Stimulated activated CD4-positive, alpha-beta T cell treated with anti-CD3 and anti-CD28 coated beads, Interleukin-1b, Interleukin-23, amount 100 ng/mL, for 48 hours (primary cell): ENCODE data around the gene NDFIP1.
"Not testable (repeated sequence)": the region's sequence is repeated elsewhere in the genome, so short reads cannot be mapped to it uniquely, and the experiment has no call there.

Experiments used
- DNase-seq: peaks from one replicate; pipeline ENCODE4 v3.0.0-alpha.2; 2020

NDFIP1 gene

GRCh38 chr5:142108432-142109330, at the start of gene NDFIP1:
Gene NDFIP1, plus strand, starts transcription at chr5:142108779. Its CDS starts 196 bp downstream, at chr5:142108975.
- DNase-seq: peak; percentile 85

- DNase-seq: no peak
Observed at GRCh38 chr5:142059304-142059940, 49.2 kb upstream of the NDFIP1 start.

- no peak for DNase-seq
Observed at GRCh38 chr5:142063376-142063775, 45.2 kb upstream of the NDFIP1 start.

GRCh38 chr5:142063878-142064331, 44.7 kb upstream of the NDFIP1 start:
- peak; percentile 51 for DNase-seq

GRCh38 chr5:142065273-142065672, 43.3 kb upstream of the NDFIP1 start:
- no peak for DNase-seq

- DNase-seq: no peak
Observed at GRCh38 chr5:142069606-142070399, 38.8 kb upstream of the NDFIP1 start.

- DNase-seq: no peak
Observed at GRCh38 chr5:142070734-142071133, 37.8 kb upstream of the NDFIP1 start.

GRCh38 chr5:142072488-142072887, 36.1 kb upstream of the NDFIP1 start:
- no peak for DNase-seq

GRCh38 chr5:142073362-142073988, 35.1 kb upstream of the NDFIP1 start:
- DNase-seq: no peak

- no peak for DNase-seq
Observed at GRCh38 chr5:142074006-142074405, 34.6 kb upstream of the NDFIP1 start.

- no peak for DNase-seq
Observed at GRCh38 chr5:142078221-142078620, 30.4 kb upstream of the NDFIP1 start.

- no peak for DNase-seq
Observed at GRCh38 chr5:142078706-142079105, 29.9 kb upstream of the NDFIP1 start.

GRCh38 chr5:142079306-142079721, 29.3 kb upstream of the NDFIP1 start:
- no peak for DNase-seq

- no peak for DNase-seq
Observed at GRCh38 chr5:142080248-142080647, 28.3 kb upstream of the NDFIP1 start.

- peak; percentile 21 for DNase-seq
Observed at GRCh38 chr5:142082182-142082781, 26.3 kb upstream of the NDFIP1 start.

- no peak for DNase-seq
Observed at GRCh38 chr5:142086229-142086628, 22.4 kb upstream of the NDFIP1 start.

GRCh38 chr5:142086679-142087078, 21.9 kb upstream of the NDFIP1 start:
- DNase-seq: no peak

GRCh38 chr5:142087920-142088679, 20.5 kb upstream of the NDFIP1 start:
- peak; percentile 50 for DNase-seq

- DNase-seq: not testable (repeated sequence)
Observed at GRCh38 chr5:142088855-142089479, 19.6 kb upstream of the NDFIP1 start.

- no peak for DNase-seq
Observed at GRCh38 chr5:142091012-142091411, 17.6 kb upstream of the NDFIP1 start.

- no peak for DNase-seq
Observed at GRCh38 chr5:142091922-142092321, 16.7 kb upstream of the NDFIP1 start.
